Liver (tissue), 3 donors: Measurements from ENCODE around the gene SRCAP.

Experiments
- CTCF ChIP-seq: fragments of 150-350 bp; IDR thresholded peaks from 2 replicates; pipeline ENCODE4 v1.5.1; 2017; ENCODE audit warnings: improper control_type of control experiment, low read depth, low read length; ENCODE audit not compliant: missing input control
- FOXA1 ChIP-seq: IDR thresholded peaks from 2 replicates; pipeline ENCODE4 v1.6.1; 2016; ENCODE audit warnings: antibody characterized with exemption
- GABPA ChIP-seq, 2 donors: IDR thresholded peaks in 1 of 2; conservative IDR thresholded peaks in 1 of 2; 2 replicates each; pipeline ENCODE4 v1.6.1; 2016; ENCODE audit warnings: antibody characterized with exemption in 2 of 2, mild to moderate bottlenecking in 1 of 2, moderate library complexity in 1 of 2
- JUND ChIP-seq, 2 donors: IDR thresholded peaks; 2 replicates each; pipeline ENCODE4 v1.6.1; 2016; ENCODE audit warnings: antibody characterized with exemption in 2 of 2
- TAF1 ChIP-seq: conservative IDR thresholded peaks from 2 replicates; pipeline ENCODE4 v1.6.1; 2016; ENCODE audit warnings: antibody characterized with exemption, mild to moderate bottlenecking
- donor health status: healthy.
- donor health status: healthy.

- TF ChIP-seq GABPA (IDR thresholded peaks at IDR 0.05 in 1 of 2, conservative IDR thresholded peaks at IDR 0.05 in 1 of 2) (no peak), JUND (IDR thresholded peaks at IDR 0.05) (peak; percentile 17 to 54), CTCF (no peak), FOXA1 (no peak), TAF1 (peak; percentile 35)
Observed at GRCh38 chr16:30658731-30659506, 40.1 kb upstream of the SRCAP start.
